Hematopoietic multipotent progenitor cell treated with erythropoietin and hydrocortisone succinate and interleukin-3 and kit ligand, for 17 days (in vitro differentiated cells): Measurements from ENCODE around the gene TNFRSF1A.
A peak's percentile ranks its signal among the peaks of the same experiment; 100 is the strongest.
"Not testable (repeated sequence)": the region's sequence is repeated elsewhere in the genome, so short reads cannot be mapped to it uniquely, and the experiment has no call there.

Source experiments
- DNase-seq: peaks from one replicate; pipeline ENCODE4 v3.0.0-alpha.2; 2015; ENCODE audit warnings: low spot score

The TNFRSF1A gene

DNA sequence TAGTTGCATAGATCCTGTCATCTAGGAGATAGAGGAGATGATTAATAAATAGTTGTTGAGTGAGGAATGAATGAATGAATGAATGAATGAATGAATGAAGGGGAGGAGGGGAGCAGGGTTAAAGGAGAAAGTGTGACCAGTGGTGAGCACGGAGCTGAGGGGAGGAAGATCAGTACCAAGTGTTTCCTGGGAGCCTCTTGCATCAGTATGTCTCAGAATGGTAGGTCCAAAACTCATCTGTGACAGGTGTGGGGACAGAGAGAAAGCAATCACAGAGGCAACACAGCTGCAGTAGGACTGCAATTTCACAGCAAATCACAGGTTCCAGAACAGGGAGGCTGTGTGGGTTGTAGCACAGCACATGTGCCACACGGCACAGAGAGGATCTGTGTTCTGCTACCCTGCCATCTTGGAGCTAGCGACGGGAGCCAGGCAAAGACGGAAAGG is 14.5 kb upstream of the TNFRSF1A start:
- DNase-seq = no peak

- DNase-seq = no peak
Measured at GRCh38 chr12:6355491-6356373, 13.9 kb upstream of the TNFRSF1A start.

DNA sequence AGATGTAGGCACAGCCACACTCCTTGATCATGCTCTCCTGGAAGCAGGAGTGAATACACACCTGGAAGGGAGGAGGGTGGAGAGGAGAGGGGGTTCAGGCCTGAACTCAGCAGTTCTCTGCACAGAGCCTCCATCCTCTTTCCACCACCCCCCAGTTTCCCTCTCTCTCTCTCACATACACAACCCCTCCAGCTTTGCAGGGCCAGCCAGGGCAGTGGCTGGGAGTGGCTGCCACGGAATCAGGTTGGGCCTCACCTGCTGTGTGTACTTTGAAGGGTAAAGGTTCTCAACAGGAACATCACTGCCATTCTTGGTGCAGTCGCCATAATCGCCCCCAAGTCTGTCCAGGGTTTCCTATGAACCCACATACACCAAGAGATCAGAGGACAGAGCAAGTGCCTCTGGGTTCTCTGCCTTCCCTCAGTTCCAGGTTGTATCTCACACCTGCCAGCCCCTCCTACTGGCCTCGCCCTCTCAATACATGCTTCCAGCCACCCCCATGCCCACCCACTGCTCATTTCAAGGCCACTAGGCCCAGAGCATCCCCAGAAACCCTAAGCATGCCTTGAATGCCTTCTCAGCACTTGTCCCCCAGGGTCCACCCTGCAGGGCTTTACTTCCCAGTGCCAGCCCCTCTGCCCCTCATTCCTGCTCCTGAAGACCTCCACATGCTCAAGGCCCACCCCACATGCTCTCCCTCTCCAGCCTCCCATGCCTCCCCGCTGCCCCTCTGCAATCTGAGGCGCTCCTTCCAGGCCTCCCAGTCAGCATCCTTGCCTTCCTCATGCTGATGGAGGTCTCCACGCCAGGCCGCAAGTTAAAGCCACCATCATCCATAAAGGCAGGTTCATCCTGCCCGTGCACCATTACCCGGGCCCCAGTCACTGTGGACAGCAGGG is 12.9 kb upstream of the TNFRSF1A start:
- DNase-seq = no peak

DNA sequence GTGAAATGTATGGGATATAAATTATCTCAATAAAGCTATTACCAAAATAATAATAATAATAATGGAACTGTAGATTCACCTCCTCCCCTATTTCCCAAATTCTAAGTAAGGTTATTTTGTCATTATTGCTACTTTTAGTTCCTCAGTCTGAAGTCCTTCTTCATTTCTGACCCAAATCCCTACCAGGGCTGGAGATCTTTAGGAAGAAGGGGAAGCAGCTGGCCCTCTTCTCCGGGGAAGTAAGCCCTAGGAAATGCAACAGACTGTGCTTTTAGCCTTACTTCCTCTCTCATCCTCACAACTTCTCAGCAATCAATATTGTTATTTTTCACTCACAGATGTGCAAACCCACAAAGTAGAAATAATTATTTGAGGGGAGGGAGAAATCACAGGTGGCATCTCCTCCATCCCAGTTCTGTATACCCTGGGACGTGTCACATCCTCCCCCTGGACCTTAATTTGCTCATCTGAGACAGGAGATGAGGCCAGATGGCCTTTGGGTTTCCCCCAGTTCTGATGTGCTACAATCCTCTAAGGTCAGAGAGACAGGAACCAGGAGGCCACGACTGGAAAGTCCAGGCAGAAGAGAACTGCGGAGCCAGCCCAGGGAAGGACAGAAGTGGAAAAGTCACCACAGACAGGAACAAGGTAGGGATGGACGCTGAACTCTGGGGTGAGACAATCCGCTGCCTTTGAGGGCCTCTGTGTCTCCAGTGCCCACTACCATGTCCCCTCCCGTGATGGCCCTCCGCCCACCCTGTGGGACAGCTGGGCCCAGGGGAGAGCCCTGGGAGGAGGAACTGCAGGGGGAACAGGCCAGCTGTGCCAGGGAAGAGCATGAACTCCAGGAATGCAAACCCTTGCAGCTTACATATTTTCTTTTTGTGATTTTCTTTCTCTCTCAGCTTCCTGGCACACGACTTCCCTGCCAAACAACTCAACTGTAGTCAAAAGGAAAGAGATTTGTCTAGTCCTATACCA is 10.6 kb upstream of the TNFRSF1A start:
- no peak for DNase-seq

DNA sequence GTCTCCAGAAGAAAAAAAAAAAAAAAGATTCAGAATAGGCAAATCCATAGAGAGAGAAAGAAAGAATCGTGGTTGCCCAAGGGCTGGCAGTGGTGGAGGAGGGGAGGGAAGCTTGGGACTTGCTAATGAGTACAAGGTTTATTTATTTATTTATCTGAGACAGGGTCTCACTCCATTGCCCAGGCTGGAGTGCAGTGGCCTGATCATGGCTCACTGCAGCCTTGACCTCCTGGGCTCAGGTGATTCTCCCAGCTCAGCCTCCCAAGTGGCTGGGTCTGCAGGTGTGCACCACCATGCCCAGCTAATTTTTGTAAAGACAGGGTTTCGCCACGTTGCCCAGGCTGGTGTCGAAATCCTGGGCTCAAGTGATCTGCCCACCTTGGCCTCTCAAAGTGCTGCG is 9.7 kb upstream of the TNFRSF1A start:
- no peak for DNase-seq

DNA sequence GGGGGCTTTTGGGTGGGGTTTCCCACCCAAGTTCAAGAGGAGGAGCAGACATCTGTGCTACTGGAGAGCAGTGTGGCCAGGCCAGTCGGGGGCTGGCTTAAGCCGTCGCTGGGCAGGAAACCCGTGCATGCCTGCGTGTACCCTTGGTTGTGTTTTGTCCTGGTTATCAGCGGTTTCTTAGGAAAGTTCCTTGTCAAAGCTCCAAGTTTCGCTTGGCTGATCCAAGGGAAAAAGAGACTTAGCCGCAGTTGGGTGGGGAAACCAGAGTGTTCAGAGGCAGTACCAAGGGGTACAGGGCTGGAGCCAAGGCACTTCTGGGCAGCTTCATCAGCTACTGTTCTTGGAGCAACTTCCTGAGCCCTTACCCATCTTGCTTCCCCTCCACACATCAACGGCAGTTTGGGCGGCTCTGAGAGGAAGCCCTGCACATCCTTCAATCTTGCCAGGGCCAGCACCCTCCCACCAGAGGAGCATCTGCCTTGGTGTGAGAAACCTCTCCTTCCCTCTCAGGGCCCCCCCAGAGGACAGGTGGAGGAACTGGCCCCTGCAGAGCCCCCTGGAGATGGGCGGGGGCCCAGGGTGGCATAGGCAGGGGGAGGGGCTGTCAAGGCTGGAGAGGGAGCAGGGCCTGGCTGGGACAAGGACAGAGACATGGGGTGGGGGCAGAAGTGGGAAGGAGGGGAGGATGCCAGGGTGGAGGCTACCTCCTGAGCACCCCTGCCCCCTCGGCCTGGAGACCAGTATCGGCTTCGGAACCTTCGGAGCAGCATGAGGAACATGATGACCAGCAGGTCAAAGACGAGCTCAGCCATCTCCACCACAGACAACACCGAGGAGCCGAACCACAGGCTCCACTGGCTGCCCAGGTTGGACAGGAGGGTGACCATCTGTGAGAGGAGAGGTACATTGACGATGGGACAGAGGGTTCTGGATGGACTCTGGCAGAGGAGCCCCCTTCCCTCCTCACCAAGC is 5.8 kb upstream of the TNFRSF1A start:
- no peak for DNase-seq

- DNase-seq = no peak
Measured at GRCh38 chr12:6346942-6347341, 5.1 kb upstream of the TNFRSF1A start.

DNA sequence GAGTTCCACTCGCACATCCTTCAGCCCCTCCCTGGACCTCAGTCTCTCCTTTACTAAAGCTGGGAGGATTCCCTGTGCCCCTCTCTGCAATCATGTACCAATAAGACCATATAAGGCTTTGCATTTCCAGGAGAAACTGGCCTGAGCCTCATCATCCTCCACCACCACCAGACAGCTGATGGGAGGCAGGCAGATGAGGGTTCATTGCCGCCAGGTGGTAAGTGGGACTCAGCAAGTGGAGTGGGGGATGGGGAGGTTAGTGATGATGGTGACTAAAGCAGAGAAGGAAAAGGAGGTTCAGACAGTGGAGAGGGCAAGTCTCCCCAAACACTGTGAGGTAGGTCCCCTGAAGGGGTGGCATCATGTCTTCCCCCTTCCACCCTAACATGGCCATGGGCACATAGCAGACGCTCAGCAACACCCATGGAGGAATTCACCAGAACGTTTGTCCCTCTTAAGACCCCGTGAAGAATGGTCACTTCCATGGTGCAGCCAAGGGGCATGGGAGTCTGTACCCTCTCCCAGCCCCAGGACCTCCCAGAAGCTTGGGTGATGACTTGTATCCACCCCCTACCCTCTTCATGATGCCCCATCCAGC is 4.5 kb upstream of the TNFRSF1A start:
- no peak for DNase-seq

GRCh38 chr12:6345319-6346091 is 3.6 kb upstream of the TNFRSF1A start:
- peak; percentile 23 for DNase-seq

DNA sequence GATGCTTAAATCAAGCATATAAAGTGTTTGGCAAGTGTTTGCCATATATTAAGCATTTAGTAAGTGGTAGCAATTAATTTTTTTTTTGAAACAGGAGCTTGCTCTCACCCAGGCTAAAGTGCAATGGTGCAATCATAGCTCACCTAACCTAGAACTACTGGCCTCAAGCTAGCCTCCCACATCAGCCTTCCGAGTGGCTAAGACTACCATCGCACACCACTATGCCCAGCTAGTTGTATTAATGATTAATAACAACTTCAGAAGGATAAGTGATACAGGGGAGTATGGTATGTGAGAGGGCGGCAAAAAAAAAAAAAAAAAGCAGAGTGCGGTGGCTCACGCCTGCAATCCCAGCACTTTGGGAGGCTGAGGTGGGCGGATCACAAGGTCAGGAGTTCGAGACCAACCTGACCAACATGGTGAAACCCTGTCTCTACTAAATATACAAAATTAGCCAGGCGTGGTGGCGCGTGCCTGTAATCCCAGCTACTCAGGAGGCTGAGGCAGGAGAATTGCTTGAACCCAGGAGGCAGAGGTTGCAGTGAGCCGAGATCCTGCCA is 2.3 kb upstream of the TNFRSF1A start:
- DNase-seq = not testable (repeated sequence)

- no peak for DNase-seq
Measured at GRCh38 chr12:6343518-6343917, 1.6 kb upstream of the TNFRSF1A start.

DNA sequence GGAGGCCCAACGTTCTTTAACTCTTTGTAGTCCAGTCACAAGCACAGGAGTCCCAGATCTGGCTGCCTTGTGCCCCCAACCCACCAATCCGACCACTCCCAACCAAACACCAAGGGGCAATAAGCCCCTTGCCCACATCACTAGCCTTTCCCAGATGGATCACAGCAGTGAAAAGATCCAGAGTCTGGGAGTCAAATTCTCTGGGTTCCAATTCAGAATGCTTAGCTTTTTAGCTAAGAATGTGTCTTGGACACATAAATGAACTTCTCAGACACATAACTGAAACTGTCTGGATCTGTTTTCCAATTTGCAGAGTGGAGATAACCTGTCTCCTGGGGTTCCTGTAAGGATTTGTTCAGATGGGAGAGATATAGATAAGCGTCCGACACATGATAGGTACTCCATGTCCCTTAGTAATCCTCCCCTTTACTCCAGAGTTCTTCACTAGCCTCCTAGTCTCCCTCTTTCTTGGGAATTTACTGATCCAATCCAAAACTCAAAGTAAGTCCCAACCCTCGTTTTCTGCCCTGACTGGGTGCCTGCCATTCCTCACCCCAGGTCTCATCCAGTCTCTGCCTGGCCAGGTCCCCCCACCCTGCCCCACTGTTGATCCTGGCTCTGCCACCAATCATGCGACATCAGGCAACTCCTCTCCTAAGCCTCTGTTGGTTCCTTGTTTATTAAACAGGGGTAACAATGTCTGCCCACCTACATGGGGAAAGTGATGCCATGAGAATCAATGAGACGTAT is 439 bp upstream of the TNFRSF1A start:
- DNase-seq = no peak

DNA sequence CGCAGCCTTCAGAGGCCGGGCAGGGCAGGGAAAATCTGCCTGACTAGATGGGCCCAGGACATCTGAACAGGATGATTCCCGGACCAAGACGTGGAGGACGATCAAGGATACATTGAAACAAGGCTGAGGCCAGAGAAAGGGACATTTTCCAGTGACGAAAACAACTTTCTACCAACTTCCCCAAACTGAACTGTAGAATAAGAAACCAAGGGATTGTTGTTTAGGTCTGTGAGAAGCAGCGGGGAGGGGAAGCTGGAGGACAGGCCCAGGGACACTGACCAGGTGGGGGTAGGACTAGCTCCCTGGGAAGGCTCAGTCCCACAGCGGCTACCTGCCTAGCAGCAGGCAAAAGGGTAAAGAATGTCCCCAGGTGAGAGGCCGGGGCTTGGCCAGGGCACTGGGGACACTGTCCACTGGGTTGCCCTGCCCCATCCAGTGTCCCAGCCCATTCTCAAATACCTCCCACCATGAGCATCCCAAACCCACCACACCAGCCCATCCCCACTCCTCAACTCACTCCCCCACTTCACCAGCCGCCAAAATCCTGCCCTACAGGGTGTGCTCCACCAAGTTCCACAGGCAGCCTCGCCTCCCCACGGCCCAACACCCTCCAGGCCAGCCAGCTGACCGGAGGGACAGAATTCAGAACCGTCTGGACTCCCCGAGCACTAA is 995 bp downstream of the TNFRSF1A start:
- DNase-seq = no peak

GRCh38 chr12:6340032-6340638 is 1.7 kb downstream of the TNFRSF1A start:
- no peak for DNase-seq

- DNase-seq = no peak
Measured at GRCh38 chr12:6338955-6339354, 2.9 kb downstream of the TNFRSF1A start.

DNA sequence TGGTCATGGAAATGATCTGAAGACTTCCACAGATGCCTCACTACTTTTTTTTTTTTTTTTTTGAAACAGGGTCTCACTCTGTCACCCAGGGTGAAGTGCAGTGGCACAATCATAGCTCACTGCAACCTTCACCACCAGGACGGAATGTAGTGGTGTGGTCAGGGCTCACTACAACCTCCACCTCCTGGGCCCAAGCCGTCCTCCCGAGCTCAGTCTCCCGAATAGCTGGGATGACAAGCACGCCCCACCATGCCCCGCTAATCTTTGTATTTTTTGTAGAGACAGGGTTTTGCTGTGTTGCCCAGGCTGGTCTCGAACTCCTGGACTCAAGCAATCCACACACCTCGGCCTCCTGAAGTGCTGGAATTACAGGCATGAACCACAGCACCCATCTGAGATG is 3.3 kb downstream of the TNFRSF1A start:
- DNase-seq = not testable (repeated sequence)

DNA sequence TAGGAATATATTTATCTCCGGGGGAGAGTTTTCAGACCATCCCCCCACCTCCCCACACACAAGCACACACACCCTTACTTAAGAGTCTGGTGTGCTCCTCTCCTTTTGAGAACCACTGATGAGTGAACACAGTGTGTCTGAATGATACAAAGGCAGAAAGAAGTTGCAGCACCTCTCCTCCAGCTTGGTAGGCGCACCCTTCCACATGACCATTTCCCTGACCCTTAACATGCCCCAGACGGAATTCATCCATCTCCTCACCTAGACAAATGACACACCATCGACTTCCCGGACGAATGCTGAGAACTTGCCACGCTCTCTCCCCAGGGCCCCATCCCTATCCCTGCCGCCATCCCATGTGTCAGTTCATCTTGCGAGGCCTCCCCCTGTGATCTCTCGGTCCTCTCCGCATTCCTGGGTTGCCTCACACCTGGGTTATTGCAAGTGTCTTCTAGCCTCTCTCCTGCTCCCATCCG is 3.9 kb downstream of the TNFRSF1A start:
- DNase-seq = no peak
